ENCODE data around the gene TRABD2A.
A peak's percentile ranks its signal among the peaks of the same experiment; 100 is the strongest.

Gene TRABD2A

GRCh38 chr2:84889332-84889731 is 8.4 kb upstream of the TRABD2A start:
- peak overlapping the region; percentile 70 for H3K4me3 ChIP-seq (ENCODE audit: low read length, poor library complexity, severe bottlenecking)

DNA sequence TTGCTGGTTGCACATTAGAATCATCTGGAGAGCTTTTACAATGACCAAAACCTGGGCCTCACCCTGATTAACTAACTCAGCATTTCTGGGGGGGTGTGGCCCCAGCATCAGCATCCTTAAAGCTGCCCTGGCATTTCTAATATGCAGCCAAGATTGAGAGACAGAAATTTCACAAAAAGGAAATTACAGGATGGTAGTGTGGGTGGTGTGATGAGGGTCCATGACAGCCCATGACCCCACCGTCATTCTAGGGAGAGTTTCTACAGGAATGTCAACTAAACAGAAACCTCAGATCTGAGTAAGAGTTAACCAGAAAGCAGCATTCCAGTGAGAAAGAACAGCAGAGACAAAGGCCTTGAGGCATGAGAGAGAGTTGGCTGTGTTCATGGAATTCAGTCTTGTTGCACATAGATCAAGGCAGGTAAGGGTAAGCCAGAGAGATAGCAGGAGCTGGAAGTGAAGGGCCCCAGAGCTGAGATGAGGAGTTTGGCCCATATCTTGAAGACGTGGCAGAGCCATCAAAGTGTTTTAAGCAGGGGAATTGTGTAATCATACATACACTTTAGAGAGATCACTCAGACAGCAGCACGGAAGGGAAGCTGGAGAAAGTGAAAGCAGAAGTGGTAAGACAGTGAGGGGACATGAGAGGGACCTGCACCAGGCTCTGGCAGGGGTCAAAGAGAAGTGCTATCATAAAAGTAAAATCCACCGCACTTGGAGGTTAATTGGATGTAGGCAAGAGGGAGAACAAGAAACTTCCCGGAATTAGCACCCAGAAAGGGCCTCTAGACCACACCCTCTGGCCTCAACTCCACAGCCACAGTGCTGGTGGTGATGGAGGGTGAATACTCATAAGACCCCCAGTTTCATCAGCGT is 7.8 kb upstream of the TRABD2A start:
- H3F3A ChIP-seq (ENCODE audit: low read depth) = no peaks in the 10 kb centered on the region
- H3K4me3 ChIP-seq (ENCODE audit: low read length, poor library complexity, severe bottlenecking) = peak overlapping the region; percentile 70
- H3K79me2 ChIP-seq (ENCODE audit: insufficient read depth, low read length) = no peaks in the 10 kb centered on the region
- peak overlapping the region; percentile 66 for H3K4me2 ChIP-seq (ENCODE audit: low read depth, low read length, poor library complexity, severe bottlenecking)
- H3K27me3 ChIP-seq (ENCODE audit: insufficient read depth, low read length, poor library complexity, severe bottlenecking) = no peaks in the 10 kb centered on the region
- H4K20me1 ChIP-seq (ENCODE audit: insufficient read depth, low read length, poor library complexity, severe bottlenecking) = no peaks in the 10 kb centered on the region
- H3K9me2 ChIP-seq (replicated peaks; ENCODE audit: low read depth, low read length) = no peaks in the 10 kb centered on the region
- TF ChIP-seq EZH2phosphoT487 (IDR thresholded peaks at IDR 0.05; ENCODE audit: borderline replicate concordance) = no peak
- TF ChIP-seq, protein P1, sequence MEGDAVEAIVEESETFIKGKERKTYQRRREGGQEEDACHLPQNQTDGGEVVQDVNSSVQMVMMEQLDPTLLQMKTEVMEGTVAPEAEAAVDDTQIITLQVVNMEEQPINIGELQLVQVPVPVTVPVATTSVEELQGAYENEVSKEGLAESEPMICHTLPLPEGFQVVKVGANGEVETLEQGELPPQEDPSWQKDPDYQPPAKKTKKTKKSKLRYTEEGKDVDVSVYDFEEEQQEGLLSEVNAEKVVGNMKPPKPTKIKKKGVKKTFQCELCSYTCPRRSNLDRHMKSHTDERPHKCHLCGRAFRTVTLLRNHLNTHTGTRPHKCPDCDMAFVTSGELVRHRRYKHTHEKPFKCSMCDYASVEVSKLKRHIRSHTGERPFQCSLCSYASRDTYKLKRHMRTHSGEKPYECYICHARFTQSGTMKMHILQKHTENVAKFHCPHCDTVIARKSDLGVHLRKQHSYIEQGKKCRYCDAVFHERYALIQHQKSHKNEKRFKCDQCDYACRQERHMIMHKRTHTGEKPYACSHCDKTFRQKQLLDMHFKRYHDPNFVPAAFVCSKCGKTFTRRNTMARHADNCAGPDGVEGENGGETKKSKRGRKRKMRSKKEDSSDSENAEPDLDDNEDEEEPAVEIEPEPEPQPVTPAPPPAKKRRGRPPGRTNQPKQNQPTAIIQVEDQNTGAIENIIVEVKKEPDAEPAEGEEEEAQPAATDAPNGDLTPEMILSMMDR (conservative IDR thresholded peaks at IDR 0.05; ENCODE audit: low read length) = no peak
- peaks cover 9% of the 10 kb centered on the region for H3K4me1 ChIP-seq (ENCODE audit: insufficient read depth, low read length, poor library complexity, severe bottlenecking)
- H2AFZ ChIP-seq (ENCODE audit: low read length) = peak overlapping the region; percentile 84
- H3K9me3 ChIP-seq (ENCODE audit: insufficient read depth, low read depth, low read length) = no peaks in the 10 kb centered on the region
- peak overlapping the region; percentile 59 for H3K9ac ChIP-seq (ENCODE audit: low read depth, low read length, poor library complexity, severe bottlenecking)
- no peaks in the 10 kb centered on the region for H3K36me3 ChIP-seq (ENCODE audit: insufficient read depth, low read length)

More at GRCh38 chr2:84889332-84889731, 8.4 kb upstream of the TRABD2A start:
- Histone ChIP-seq H3K4me1 (ENCODE audit: insufficient read depth, low read length, poor library complexity, severe bottlenecking) (peaks cover 12% of the 10 kb centered on the region), H3F3A (ENCODE audit: low read depth) (no peaks in the 10 kb centered on the region), H3K4me2 (ENCODE audit: low read depth, low read length, poor library complexity, severe bottlenecking) (peak overlapping the region; percentile 66), H4K20me1 (ENCODE audit: insufficient read depth, low read length, poor library complexity, severe bottlenecking) (no peaks in the 10 kb centered on the region), H3K9me2 (replicated peaks; ENCODE audit: low read depth, low read length) (no peaks in the 10 kb centered on the region), H2AFZ (ENCODE audit: low read length) (peak overlapping the region; percentile 84), H3K9ac (ENCODE audit: low read depth, low read length, poor library complexity, severe bottlenecking) (peak overlapping the region; percentile 59), H3K9me3 (ENCODE audit: insufficient read depth, low read depth, low read length) (no peaks in the 10 kb centered on the region), H3K36me3 (ENCODE audit: insufficient read depth, low read length) (no peaks in the 10 kb centered on the region), H3K27me3 (ENCODE audit: insufficient read depth, low read length, poor library complexity, severe bottlenecking) (no peaks in the 10 kb centered on the region), H3K79me2 (ENCODE audit: insufficient read depth, low read length) (no peaks in the 10 kb centered on the region)
- TF ChIP-seq, protein P1 (conservative IDR thresholded peaks at IDR 0.05; ENCODE audit: low read length) = no peak
- TF ChIP-seq EZH2phosphoT487 (IDR thresholded peaks at IDR 0.05; ENCODE audit: borderline replicate concordance) = no peak

DNA sequence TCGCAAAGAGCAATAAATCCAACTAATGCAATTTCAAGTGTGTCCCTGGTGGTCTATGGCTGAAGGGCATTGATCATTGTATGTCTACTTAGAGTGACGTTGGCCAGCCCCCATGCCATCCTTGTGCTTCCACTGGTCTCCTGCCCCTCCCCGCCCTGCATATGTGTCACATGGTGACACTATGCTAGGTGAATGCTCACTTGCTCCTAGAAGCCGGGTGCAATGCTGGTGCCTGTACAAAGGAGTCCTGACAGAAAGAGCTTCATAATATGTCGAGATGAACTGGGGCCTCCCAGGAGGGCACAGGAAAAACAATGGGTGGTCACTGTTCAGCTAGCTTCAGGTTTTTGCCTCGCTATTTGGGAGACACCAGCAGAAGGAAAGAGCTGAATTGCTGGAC is 5.9 kb upstream of the TRABD2A start:
- Histone ChIP-seq H2AFZ (ENCODE audit: low read length) (no peak overlapping the region), H3K27me3 (ENCODE audit: insufficient read depth, low read length, poor library complexity, severe bottlenecking) (no peaks in the 10 kb centered on the region), H3K4me1 (ENCODE audit: insufficient read depth, low read length, poor library complexity, severe bottlenecking) (peaks cover 12% of the 10 kb centered on the region), H3K79me2 (ENCODE audit: insufficient read depth, low read length) (no peaks in the 10 kb centered on the region), H3K9me3 (ENCODE audit: insufficient read depth, low read depth, low read length) (no peaks in the 10 kb centered on the region), H4K20me1 (ENCODE audit: insufficient read depth, low read length, poor library complexity, severe bottlenecking) (no peaks in the 10 kb centered on the region), H3K36me3 (ENCODE audit: insufficient read depth, low read length) (no peaks in the 10 kb centered on the region), H3K4me2 (ENCODE audit: low read depth, low read length, poor library complexity, severe bottlenecking) (no peak overlapping the region), H3F3A (ENCODE audit: low read depth) (no peaks in the 10 kb centered on the region), H3K9ac (ENCODE audit: low read depth, low read length, poor library complexity, severe bottlenecking) (no peak overlapping the region), H3K9me2 (replicated peaks; ENCODE audit: low read depth, low read length) (no peaks in the 10 kb centered on the region), H3K4me3 (ENCODE audit: low read length, poor library complexity, severe bottlenecking) (no peak overlapping the region)
- TF ChIP-seq, protein P1 (conservative IDR thresholded peaks at IDR 0.05; ENCODE audit: low read length) = no peak
- no peak for TF ChIP-seq EZH2phosphoT487 (IDR thresholded peaks at IDR 0.05; ENCODE audit: borderline replicate concordance)

All from Loucy (cell line).